Kidney glomerular epithelial cell (primary cell): Measurements from ENCODE around the gene RHOT2.

ENCODE experiments used
- DNase-seq: peaks from one replicate; lab custom pipeline; 2025; lab: John Stamatoyannopoulos, UW

Gene RHOT2

GRCh38 chr16:647173-647902, 20.6 kb upstream of the RHOT2 start:
- DNase-seq = no peak

- no peak for DNase-seq
Observed at GRCh38 chr16:648071-648780, 19.7 kb upstream of the RHOT2 start.

GRCh38 chr16:648781-649589, 18.9 kb upstream of the RHOT2 start, which contains the start of gene WDR90:
WDR90 (plus strand) TSS chr16:649365; CDS start chr16:649417, 52 bp downstream.
- DNase-seq = peak; percentile 64

GRCh38 chr16:649631-650030, 18.3 kb upstream of the RHOT2 start:
- DNase-seq = no peak

GRCh38 chr16:651844-652243, 16.1 kb upstream of the RHOT2 start:
- no peak for DNase-seq

- no peak for DNase-seq
Observed at GRCh38 chr16:652454-653305, 15.3 kb upstream of the RHOT2 start.

GRCh38 chr16:654034-654433, 13.9 kb upstream of the RHOT2 start:
- no peak for DNase-seq

- DNase-seq = no peak
Observed at GRCh38 chr16:657487-657886, 10.4 kb upstream of the RHOT2 start.

GRCh38 chr16:658679-659571, 9.0 kb upstream of the RHOT2 start:
- DNase-seq = no peak

- no peak for DNase-seq
Observed at GRCh38 chr16:659618-660017, 8.3 kb upstream of the RHOT2 start.

GRCh38 chr16:660132-660458, 7.8 kb upstream of the RHOT2 start:
- no peak for DNase-seq

GRCh38 chr16:660459-661183, 7.3 kb upstream of the RHOT2 start:
- DNase-seq = peak; percentile 39

GRCh38 chr16:661184-661821, 6.6 kb upstream of the RHOT2 start:
- no peak for DNase-seq

- DNase-seq = no peak
Observed at GRCh38 chr16:662095-662494, 5.8 kb upstream of the RHOT2 start.

- no peak for DNase-seq
Observed at GRCh38 chr16:662597-662996, 5.3 kb upstream of the RHOT2 start.

- DNase-seq = no peak
Observed at GRCh38 chr16:666572-666971, 1.4 kb upstream of the RHOT2 start.

GRCh38 chr16:667113-667779, 686 bp upstream of the RHOT2 start:
- no peak for DNase-seq

- DNase-seq = no peak
Observed at GRCh38 chr16:668519-669171, 713 bp downstream of the RHOT2 start.

- DNase-seq = no peak
Observed at GRCh38 chr16:669666-670065, 1.7 kb downstream of the RHOT2 start.
